GDM1 (cell line): ENCODE results near the gene RPL36A.

ENCODE experiments used
- DNase-seq: peaks from one replicate; lab custom pipeline; 2025; lab: John Stamatoyannopoulos, UW

Gene RPL36A

DNA sequence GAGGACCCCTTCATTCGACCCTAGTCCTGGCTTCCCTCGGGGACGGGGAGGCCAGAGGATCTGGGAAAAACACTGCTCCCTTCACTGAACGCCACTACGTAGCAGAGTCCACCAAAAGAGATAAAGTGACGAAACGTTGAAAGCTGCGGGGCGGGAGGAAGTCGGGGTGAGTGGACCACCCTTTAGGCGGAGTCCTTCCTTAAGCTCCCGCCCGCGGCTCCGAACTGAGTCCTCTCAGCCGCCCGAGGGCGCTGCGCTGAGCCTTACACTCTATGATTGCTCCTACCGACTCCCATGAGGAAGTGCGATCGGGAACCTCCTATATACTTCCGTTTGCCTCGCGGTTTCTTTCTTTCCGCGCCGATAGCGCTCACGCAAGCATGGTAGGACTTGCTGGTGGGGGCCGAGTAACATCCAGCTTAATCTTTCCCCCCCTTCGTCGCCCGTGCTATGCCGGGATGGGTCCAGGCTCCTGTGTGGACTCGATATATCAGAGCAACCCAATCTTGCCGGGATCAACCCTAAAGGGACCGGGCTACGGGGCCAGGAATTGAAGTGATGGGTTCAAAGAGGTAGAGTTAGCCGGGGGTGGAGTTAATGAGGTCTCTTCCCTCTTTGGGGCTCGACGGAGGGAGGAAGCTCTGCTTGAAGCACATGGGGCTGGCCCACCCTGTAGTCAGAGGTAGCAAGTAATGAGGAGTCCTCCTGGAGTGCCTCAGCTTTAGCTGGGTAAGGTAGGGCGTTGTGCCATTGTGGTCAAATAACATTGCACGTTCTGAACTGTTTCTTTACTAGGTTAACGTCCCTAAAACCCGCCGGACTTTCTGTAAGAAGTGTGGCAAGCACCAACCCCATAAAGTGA lies at the start of gene RPL36A:
RPL36A (plus strand) TSS at position 348 of the 862 bp plus-strand sequence; CDS start at position 381, 33 bp downstream.
- DNase-seq: peak; percentile 89

- no peak for DNase-seq
These were observed 42.9 kb upstream of the RPL36A start for GRCh38 chrX:101347859-101348451.

GRCh38 chrX:101348452-101349192 lies 42.2 kb upstream of the RPL36A start, which contains the start of gene TIMM8A:
TIMM8A (minus strand) TSS chrX:101348742; CDS start chrX:101348664, 78 bp downstream.
- DNase-seq: peak; percentile 70

GRCh38 chrX:101349193-101349562 lies 41.6 kb upstream of the RPL36A start:
- no peak for DNase-seq

DNA sequence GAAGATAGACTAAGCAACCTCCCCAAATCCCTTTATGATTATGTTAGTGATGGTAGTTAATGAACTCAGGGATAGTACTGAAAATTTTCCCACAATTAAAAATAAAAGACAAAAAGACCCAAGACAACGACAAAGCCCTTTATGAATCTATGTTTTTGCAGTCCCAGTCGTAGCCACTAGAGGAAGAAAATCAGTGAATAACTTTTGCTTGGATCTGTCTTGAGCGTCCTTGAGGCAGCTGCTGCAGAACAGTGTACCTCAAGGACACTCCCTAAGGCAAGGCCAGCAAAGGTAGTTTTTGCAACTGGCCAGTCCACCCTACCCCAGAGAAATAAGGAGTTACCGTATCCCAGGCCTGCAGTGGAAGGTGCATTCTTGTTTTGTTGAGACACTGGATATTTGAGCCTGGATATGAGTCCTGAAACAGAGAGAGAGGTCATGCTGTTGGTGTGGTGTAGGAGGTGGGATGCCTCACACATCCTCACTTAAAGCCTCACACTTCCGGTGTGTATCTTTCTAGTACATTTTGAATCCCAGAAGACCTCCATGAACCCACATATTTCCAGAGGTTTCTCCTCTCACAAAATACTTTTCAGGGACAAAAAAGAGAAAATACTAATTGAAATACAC lies 33.5 kb upstream of the RPL36A start:
- DNase-seq: no peak

- DNase-seq: no peak
These were observed 30.8 kb upstream of the RPL36A start for GRCh38 chrX:101359966-101360365.

DNA sequence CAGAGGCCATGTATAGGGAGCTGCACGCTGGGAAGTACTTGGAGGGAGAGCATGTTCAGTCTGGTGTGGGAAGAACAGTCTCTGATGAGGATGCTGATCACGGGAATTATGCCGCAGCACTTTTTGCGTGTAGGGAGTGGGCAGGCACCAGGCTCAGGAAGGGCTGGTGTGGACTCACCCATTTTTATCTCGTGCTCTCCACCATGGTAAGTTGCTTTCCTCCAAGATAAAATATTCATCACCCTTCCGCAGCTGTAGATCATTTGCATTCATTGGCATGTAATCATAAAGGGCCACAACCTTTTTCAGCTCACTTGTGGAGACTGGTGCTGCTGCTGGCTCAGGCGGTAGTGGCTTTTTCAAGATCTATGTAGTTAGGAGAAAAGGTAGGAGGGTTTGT lies 30.4 kb upstream of the RPL36A start:
- no peak for DNase-seq

DNA sequence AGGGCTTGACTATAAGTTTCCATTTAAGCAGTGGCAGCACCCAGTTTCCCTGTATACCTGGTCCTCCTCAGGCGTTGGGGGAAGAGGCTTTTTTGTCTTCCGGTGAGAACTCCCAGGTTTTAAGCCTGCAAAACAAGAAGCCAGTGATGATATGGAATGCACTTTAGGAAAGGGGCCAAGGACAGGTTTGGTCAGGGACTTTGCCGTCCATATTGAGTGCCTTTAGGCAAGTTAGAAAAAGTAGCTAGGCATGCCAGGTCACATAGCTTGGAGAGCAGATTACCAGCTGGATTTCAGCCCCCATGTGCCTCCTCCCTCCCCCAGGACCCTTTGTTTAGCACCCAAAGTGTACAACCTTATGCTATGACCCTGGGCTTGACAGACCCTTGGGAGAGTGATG lies 28.7 kb upstream of the RPL36A start:
- no peak for DNase-seq

DNA sequence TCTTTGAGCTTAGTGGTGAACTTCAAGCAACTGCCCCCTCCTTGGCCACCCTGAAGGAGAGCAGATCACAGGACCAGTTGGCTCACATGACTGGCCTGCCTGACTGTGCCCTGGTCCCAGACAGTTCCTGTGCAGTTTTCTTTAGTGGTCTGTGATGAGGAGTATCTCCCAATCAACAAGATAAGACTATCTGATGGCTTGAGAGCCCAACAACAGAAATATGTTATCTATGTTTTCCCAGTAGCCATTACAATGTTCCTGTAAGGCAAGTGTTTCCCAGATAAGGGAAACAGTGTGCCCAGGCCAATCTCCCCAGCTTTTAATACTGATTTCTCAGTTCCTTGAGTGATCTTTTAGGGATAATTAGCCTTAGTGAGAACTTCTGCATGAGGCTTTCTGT lies 28.1 kb upstream of the RPL36A start:
- DNase-seq: no peak

DNA sequence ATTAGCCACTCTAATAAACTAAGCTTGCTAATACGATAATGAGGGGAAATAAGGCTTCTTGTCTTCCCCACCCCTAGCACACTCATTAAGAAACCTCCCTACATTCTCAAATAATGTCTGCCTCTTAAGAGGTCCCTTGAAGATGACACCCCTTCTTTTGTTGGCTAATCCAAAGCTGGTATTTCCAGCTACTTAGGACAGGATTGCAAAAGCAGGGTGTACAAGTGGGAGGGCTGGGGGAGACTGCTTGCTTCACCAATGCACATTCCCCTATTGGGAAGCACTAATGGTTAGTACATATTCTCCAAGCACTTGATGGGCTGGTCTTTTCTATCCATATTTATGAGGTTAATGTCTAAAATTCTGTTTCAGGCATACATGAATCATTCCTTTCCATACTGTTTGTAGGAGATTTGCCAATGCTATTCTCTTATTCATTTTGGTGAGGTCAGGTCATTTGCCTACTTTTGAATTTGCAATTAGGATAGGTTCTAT lies 25.5 kb upstream of the RPL36A start:
- DNase-seq: no peak

DNA sequence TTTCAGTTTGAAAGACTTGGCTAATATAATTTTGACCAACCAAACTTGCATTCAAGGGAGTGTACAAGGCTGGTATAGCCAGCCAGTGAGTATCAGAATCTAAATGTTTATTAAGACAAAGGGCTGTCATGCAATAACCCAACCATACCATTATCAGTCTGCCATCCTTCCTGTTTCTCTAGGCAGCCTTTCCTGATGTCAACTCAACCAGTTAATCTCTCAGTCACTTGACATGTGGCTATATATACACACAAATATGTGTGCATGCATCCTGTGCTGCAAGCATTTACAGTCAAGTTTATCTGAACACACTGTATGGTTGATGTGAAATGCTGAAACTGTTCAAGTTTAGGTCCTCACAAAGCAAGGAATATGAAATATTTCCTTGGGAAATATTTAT lies 22.0 kb upstream of the RPL36A start:
- peak; percentile 54 for DNase-seq

DNA sequence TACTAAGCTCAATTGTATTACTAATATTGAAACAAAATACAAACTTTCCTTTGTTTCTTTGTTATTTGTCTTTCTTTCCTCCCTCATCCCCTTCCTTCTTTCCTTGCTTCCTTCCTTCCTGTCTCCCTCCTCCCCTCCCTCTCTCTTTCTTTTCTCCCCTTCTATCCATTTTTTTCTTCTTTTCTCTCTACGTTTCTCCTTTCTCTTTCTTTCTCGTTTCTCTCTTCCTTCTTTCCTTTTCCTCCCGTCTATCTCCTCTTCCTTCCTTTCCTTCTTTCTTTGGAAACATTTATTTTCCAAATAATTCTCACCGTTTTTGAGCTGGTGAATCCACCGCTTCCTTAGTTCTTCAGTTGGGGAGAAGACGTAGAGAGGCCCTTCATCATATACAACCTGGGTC lies 21.1 kb upstream of the RPL36A start:
- no peak for DNase-seq

- DNase-seq: no peak
These were observed 19.8 kb upstream of the RPL36A start for GRCh38 chrX:101370888-101371504.

DNA sequence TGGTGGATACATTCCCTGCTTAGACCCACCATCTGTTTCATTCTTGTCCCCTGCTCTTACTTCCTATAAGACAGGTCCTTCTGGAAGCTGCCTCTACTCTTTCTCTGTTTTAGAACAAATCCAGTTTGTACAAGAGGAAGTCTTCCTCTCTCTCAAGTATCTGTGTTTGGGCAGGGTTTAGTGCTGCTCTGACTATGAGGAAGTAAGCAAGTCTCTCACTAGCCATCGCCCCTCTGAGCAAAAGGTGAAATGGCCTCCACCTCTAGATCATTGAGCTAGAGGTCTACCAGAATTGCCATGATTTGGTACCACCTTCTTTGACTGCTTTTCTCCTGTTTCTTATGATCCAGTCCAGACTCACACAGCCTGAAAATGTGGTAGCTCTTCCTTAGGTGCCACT lies 13.3 kb upstream of the RPL36A start:
- DNase-seq: no peak

DNA sequence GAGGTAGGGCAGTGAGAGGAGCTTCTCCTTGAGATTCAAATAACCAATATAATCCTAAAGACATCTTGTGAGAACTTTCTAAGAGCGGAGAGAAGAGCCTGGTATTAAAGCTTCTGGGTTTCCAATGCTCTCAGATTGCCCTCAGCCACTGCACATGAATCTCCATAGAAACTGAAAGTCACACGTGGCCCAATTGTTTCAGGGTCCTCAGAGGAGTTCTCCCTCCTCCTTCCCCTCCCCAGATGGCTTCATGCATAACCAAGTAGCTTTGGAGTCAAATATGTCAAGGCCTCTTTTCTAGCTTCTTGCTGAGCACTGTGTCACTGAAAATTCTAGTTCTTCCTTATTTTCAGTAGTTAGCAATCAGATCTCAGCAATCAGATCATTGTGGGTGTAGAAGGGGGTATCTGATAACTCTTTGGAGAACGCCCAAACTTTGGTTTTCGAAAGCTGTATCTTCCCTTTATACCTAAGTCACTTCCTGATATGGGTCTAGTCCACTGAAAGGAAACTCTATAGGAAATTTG lies 7.1 kb upstream of the RPL36A start:
- DNase-seq: no peak

DNA sequence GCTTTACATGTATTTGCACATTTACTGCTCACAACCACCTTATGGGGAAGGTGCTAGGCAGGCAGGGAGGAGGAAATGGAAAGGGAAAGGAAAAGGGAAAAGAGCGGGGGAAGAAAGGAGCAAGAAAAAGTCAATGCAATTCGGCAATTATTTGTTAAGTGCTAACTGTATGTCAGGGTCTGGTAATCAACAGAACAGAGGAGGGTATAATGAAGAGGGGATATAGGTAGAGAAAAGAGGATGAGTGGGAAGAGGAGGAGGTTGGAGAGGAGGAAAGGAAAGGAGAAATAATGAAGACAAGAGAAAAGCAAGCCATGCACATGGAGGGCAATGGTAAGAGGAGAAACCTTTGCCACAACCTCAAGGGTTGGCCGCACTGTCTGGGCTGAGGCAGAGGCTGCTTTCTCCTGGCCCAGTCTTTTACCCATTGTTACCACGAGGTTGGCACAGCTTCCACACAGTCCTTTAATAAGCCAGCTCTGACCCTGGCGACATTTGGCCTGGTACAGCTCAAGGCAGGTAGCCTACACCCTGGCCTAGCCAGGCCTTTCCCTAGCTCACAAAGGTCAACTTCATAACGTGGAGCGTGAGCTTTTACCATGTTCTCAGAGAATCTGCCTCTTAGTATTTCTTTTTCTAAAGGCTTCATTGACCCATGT lies 5.7 kb upstream of the RPL36A start:
- no peak for DNase-seq

GRCh38 chrX:101385795-101386541 lies 4.8 kb upstream of the RPL36A start, which contains the start of gene BTK:
BTK (minus strand) TSS chrX:101386191; CDS start chrX:101375284, 10,907 bp downstream.
- DNase-seq: peak; percentile 59

GRCh38 chrX:101386542-101386885 lies 4.3 kb upstream of the RPL36A start:
- DNase-seq: no peak

DNA sequence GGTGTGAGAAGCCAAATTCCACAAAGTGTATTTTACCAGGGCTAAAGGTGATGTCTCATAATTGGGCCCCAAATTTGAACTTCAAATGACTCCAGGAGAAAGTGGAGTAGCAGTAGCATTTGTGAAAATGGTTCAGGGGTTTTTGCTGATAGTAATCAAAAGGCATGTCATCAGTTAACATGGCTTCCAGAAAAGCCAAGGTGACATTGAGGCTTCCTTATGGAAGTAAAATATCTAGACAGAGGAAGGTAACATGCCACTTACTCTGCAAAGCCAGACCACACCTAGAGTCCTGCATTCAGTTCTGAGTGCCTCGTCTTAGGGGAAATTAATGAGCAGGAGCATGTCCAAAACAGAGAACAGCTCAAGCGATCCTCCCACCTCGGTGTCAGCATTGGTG lies 2.2 kb upstream of the RPL36A start:
- DNase-seq: no peak

DNA sequence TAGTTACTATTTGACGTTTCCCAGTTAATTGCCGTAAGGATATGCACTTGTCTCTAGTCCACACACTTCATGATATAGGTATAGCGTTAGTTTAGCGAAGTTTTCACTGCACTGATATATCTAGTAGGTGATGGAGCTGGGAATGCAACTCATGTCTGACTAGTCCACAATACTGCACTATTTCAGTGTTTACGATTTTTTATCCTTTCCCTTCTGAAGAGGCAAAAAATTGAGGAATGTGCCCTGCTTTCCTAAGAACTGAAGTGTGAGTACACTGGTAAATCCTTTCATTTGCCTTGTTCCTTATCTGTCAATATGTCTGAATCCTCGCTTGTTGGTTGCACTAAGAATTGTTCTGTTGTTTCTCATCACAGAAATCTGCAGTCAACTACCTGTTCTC lies 1.0 kb downstream of the RPL36A start:
- no peak for DNase-seq
